ENCODE results near the gene PSMD7.

The PSMD7 gene

DNA sequence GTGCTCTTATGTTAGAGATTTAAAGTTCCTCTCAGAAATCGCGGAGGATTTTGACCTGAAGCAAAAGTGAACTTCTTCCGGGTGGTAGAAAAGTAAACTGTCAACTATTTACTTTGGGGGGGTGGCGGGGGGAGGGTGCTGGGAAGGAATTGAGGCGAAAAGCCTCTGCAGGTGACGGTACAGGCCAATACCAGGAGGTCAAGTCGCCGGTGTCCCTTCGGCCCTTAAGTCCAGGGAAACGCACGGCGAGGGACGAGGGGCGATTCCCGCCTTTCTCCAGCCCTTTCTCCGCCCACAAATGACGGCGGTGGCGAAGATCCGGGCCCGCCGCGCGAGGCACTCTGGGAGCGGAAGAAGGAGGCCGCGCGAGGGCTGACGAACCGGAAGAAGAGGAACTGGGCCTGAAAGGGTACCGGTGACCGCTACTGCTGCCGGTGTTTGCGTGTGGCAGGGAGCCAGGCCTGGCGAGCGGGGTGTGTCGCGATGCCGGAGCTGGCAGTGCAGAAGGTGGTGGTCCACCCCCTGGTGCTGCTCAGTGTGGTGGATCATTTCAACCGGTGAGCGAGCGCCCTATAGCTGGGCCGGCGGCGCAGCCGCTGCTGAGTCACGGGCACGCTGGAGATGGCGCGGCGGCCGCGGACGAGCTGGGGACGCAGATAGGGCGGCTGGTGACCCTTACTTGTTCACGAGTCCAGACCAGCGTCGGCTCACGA, at the start of gene PSMD7:
Gene PSMD7, plus strand, starts transcription at position 383 of the 713 bp plus-strand sequence. Its CDS starts 101 bp downstream, at position 484.
- peak; percentile 94 for DNase-seq (ENCODE audit: low spot score)

DNA sequence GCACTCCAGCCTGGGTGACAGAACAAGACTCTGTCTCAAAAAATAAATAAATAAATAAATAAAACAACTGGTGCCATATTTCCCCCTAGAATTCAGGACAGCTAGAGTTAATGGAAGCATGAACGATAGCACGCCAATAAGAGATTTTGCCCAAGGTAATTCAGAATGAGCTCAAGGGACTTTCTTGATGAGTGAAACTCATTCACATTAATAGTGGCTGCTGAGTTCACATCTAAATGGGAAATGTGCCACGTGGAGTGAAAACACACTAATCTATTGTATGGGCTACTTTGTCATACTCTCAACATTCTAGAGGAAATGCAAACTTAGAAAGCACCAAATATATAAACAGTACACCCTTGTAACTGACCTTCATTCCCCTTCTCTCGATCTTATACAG, 47.4 kb upstream of the PSMD7 start:
- no peak for DNase-seq (ENCODE audit: low spot score)

DNA sequence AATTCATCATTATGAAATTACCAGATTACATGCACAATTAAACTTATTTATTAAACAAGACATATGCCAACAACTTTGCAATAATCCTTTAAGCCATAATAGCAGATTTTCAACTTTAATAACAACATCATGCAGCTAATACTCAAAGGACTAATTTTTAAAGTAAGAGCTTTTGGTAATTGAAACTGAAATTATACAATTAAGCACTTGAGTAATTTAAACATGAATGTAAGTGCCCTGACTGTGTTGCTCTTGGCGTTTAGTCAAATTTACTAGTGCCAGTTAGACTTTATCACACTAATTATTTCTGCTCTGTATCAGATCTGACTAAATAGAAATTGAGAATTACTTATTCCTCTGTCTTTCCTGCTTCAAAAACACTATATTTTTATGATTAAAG, 46.8 kb upstream of the PSMD7 start:
- no peak for DNase-seq (ENCODE audit: low spot score)

DNA sequence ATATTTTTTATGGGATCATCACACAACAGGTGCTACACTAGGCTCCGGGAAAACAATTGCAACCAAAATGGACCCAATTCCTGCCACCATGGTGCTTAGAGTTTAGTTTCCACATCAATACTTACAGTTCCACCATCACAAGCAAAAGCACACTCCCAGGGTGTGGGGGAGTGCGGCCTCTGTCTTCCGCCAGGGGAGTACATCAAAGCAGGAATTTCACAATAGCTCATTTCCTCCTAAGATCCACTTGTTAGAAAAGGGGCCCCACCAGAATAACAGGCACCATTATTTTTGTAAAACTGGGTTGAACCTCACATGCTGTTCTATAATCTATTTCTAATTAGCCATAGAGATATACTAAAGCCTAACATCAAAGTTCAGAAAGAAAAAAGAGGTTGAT, 44.3 kb upstream of the PSMD7 start:
- no peak for DNase-seq (ENCODE audit: low spot score)

DNA sequence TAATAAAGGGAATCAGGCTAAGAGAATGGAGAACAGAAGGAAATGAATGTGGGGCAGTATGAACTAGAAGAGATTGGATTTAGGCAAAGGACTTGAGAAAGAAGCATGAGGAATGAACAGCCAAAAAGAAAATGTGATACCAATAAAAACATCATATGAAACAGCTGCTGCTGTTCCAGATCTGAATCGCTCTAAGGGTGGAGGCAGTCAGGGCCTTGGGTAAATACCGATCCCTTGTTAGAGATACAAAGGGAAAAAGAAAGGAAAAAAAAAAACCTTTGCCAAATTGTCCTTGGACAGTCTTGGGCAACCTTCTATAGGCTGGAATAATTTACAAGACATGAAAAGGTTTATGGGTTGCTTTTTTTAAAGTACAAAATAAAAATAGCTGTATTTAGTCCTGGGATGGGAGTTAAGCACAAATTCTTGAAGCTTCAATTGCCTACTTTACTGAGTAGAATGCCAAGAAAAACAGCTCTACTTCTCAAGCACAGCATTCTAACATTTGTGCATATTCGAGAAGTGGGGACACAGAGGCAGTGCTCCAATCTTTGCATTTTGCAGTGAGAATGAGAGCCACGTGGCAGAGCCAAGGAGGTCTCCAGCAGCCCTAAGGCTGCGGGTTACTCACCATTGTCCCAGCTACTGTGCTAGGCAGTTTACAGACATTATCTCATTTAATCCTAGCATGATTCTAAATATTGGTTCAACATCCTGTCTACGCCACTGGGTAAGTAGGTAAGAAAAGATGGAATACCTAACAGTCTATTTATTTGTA, 43.3 kb upstream of the PSMD7 start:
- no peak for DNase-seq (ENCODE audit: low spot score)

DNA sequence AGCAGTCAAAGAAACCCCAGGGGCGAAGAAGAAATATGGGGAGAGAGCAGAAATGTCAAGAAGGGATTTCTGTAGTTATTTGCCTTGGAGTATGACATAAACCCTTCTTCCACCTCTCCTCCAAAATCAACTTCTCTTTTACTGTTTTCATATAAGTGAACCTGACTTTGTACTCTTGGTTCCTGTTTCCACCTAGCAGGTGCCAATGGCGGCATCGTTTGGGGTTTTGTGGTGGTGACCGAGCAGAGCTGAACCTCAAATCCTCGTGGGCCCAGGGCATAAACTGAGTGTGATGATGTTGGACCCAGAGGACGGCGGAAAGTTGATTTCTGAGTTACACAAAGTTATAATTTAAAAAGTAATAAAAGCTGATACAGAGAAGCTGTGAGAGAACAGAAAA, 39.6 kb upstream of the PSMD7 start:
- no peak for DNase-seq (ENCODE audit: low spot score)

DNA sequence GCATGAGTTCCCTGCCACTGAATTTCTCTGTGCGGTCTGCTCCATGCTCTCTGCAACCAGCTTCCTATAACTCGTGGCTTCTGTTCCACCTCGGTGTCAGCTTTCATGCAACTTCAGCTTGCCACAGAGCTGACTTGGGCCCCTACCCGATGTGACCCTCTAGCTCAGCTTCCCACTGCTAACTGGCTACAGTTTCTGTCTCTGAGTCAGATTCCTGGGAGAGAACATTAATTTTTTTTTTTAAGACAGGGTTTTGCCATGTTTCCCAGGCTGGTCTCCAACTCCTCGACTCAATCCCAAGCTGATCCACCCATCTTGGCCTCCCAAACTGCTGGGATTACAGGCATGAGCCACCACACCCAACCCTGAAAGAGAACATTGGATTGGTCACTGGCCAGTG, 35.5 kb upstream of the PSMD7 start:
- no peak for DNase-seq (ENCODE audit: low spot score)

DNA sequence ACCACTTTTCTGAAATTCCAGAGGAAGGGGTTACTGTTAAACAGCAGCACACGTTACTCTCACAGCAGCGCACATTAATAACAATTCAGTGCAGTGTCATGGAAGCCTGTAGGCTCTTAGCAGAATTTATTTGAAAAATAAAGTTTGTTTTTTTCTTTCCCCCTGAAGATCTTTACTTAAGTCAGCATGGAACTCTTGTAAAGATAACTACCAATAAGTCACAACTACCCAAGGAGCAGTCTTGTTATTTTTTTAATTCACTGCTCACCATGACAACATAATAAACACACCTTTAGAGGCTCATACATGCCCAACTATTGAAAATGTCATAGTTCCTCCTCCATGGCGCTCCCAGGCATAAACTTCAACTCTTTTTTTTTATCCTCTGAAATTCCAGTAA, 31.8 kb upstream of the PSMD7 start:
- no peak for DNase-seq (ENCODE audit: low spot score)

DNA sequence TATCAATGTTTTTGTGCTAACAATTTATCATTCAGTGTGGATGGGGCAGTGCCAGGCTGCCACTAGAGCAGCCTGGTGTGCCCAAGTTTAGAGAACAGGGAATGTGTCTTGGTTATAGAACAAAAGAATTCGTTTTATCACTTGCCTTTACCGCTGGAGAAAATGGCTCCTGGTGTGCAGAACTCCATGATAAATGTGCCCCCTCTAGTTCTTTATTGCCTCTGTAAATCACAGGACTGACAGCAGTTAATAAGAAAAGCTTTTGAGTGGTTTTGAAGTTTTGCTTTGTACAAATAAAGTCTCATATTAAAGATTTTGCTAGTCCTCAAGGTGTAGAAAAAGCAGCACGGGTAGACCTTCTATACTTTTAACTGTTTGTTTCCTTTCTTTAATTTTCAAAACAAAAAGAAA, 28.2 kb upstream of the PSMD7 start:
- no peak for DNase-seq (ENCODE audit: low spot score)

DNA sequence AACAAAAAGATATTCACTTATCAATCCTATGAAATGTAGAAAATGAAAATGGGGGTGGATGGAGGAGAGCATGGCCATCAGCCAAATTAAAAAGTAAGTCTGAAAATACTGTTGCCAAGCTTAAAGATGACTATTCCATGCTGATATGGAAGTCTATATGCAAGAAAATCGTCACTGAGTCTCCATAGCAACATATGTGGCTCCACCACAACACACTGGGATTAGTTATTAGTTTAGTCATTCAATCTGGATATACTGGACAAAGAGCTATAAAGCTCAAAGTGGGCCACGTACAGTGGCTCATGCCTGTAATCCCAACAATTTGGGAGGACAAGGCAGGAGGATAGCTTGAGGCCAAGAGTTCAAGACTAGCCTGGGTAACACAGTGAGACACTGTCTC, 24.7 kb upstream of the PSMD7 start:
- DNase-seq (ENCODE audit: low spot score), result no peak

DNA sequence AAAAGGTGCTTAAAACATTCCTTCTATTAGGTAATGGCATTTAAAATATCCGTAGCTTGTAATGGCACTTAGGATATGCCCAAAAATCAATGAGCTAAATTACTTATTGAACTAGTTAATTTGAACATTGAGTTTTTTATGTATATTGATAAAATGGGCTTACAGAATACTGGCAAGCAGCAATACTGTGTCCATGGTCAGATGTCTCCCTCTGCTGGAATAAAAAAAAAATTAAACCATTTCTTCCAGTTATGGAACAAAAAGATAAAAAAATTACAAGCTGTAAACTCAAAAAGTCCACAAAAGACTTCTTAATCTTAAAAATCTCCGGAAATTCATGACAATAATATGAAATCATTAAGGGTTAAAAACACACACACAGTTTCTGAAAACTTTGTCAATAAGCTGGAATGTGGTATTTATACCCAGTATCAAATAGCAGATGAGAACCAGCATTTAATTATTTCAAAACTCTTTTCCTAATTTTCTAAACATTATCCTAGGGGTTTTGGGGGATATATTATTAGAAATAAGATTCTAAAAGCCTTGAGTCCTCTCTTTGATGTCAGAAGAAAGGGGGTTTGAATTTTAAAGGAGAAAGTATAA, 21.5 kb upstream of the PSMD7 start:
- no peak for DNase-seq (ENCODE audit: low spot score)

DNA sequence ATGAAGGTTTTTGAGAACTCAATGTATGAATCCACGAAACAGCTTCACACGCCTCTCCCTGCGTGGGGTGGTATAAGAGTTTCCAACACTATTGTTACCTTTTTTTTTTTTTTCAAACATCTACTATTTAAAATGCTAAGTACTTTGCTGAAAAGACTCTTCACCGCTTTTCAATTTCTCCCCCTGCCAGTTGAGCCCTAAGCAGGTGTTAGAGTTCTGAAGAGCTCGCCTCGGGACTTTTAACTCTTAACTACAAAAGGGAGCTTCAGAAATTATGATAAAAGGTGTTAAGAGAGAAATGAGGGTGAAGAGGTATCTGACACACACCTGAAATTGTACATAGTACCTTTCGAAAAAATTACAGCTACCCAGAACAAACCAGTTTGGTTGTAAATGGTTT, 20.9 kb upstream of the PSMD7 start:
- no peak for DNase-seq (ENCODE audit: low spot score)

DNA sequence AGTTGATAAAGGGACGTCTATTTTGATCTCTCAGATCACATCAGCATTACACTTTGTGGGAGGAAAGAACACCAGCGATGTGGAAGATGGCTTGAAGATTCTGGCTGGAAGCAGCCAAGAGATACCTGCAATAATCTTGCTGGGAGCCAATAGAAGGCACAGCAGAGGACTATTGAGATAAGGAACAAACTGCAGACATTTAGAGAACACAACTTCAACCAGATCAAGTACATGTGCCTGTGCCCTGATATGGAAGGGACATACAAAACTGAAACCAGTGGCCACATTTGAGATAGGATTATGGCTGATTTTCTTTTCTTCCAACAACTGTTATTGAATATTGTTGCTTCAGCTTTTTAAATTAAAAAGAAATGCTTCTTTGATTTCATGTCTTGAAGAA, 18.6 kb upstream of the PSMD7 start:
- no peak for DNase-seq (ENCODE audit: low spot score)

DNA sequence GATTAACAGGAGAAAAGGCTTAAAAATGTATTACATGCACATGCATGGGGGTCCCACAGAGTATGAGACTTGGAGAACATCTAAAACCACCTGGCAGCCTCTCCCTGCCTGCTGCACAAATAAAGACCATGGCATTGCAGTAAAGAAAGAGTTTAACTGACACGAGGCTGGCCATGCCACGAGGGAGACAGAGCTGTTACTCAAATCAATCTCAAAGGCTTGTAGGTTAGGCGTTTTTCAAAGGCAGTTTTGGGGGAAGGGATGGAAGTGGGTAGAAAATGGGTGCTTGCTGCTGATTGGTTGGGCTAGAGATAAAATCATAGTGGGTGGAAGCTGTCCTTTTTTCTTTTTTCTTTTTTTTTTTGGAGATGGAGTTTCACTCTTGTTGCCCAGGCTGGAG, 17.3 kb upstream of the PSMD7 start:
- no peak for DNase-seq (ENCODE audit: low spot score)

DNA sequence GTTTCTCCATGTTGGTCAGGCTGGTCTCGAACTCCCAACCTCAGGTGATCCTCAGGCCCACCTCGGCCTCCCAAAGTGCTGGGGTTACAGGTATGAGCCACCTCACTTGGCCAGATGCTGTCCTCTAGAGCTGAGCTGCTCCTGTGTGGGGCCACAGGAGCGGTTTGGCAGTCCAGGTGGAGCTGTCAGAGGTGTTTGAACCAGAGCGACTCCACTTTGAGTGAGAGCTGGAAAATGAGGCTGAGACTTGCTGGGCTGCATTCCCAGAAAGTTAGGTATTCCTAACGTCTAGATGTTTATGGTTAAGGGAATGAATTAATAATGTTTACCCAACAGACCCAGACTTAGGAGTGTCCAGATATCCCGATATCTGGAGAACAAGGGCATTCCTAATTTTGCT, 16.8 kb upstream of the PSMD7 start:
- DNase-seq (ENCODE audit: low spot score), result no peak

DNA sequence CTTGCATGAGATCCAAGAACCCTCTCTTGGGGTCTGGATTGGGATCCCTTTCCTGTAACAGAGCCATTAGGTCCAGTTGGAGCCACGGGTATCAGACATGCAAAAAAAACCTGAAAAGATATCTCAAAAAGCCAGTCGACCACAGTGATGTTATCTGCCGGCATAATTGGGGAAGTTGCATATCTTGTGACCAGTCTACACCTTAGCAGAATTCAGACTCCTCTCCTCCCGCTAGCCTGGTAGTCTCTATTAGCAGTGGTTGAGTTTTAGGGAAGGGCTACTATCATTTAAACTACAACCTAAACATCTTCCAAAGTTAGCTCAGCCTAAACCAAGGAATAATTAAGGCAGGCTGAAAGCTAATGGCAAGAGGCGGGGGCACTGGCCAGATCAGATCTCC, 16.2 kb upstream of the PSMD7 start:
- no peak for DNase-seq (ENCODE audit: low spot score)

DNA sequence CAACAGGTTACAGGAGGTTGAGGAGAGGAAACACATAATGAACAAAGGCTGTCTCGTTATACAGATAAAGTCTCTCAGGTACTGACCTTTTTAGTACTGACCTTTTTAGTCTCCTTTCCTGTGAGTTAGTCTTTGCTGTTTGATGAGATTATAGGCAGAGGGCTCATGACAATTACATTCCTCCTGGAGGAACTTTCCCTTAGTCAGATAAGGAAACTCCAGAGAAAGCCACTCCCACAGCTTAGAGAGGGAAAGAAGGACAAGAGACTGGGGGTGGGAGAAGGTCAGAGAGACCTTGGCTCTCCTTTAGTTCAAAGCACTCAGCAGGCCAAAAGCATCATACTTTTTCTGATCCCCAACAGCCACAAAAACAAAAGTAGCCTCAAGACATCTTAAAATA, 15.3 kb upstream of the PSMD7 start:
- no peak for DNase-seq (ENCODE audit: low spot score)

DNA sequence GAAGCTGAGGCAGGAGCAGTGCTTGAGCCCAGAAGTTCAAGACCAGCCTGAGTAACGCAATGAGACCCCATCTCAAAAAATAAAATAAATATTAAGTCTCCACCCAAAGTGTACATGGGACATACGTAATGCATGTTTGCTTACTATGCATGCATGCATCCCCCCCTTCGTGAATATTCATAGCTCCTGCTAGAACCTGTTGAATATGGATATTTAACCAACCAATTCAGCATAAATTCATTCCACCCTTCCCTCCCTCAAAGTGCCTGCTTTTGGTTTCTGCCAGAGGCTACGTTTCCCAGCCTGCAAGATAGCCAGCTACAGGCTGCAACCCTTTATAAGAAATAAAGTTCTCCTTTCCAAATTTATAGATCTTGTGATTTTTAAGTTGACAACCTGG, 12.9 kb upstream of the PSMD7 start:
- DNase-seq (ENCODE audit: low spot score), result no peak

DNA sequence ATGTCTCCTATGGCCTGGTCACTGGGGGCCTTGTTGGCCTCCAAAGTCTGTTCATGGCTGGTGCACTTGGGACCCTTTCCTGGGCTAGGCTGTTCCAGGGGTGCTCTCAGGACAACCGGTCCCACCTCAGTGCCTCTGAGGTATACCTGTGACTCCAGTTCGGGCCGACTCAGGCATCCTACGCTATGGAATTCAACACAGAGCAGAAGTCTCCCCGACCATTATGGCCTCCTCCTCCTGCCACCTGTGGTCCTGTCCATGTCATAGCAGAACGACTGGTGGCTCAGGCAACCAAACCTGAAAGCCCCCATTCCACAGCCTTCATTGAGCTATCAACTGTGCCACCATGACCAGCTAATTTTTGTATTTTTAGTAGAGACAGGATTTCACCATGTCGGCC, 8.5 kb upstream of the PSMD7 start:
- DNase-seq (ENCODE audit: low spot score), result no peak

DNA sequence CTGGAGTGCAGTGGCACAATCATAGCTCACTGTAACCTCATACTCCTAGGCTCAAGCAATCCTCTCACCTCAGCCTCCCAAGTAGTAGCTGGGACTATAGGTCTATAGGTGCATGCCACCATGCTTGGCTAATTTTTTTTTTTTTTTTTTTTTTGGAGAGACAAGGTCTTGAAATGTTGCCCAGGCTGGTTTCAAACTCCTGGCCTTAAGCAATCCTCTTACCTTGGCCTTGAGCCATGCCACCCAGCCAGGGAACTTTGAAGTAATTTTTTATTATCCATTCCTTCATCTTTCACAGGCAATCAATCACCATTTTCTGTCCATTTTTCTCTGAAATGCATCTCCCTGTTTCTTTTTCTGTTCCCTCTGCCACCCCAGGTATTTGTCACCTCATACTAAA, 6.3 kb upstream of the PSMD7 start:
- DNase-seq (ENCODE audit: low spot score), result no peak

DNA sequence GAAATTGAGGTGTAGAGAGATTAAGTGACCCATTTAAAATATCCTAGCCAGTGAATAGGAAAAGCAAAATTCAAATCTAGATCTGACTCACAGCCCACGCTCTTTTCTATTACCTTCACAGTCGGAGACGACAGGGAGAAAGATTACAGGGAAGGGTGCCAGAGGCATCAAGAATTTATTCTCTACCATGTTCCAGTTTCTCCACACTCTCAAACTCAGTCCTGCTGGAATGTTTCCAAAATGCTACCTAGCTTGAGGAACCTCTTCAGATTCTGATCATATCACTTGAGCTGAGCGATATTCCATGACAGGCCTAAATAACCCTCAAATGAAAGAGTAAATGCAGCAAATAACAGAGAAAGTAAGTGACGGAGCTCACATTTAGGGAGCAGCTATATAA, 5.4 kb upstream of the PSMD7 start:
- no peak for DNase-seq (ENCODE audit: low spot score)

DNA sequence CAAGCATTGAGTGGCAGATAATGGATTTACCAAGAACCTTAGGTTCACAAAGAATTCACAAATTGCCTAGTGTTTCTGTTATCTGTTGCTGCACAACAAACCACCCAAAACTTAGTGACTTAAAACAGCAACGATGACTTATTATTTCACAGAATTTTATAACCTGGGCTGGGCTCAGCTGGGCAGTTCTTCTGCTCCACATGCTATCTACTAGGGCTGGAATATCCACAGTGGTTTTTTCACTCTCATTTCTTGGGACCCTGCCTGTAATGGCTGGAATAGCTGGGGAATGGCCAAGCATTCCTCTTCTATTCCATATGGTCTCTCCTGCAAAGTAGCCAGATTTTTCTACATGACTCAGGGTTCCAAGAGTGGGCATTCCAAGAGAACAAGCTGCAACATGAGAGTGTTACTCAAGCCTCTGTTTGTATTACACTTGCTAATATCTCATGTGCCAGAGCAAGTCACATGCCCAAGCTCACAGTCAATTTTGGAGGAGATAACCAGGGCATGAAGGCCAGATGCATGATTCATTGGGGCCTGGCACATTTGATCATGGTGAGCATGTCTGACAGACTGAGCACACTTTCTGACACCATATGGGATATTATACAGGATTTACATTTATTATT, 4.9 kb upstream of the PSMD7 start:
- no peak for DNase-seq (ENCODE audit: low spot score)

DNA sequence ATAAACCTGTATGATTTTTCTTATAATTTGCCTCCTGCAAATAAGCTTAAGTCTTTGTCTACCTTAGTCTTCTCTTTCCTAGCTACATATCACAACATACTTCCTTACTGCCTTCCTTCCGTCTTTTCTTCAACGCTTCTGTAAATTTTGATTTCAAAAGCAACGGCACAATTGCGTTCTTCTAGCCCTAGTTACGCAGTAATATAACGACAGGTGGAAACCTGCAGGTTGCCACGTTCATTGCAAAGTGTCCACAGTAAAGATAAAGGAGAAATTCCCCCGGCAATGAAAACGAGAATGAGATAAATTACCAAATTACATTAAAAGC, 546 bp upstream of the PSMD7 start:
- DNase-seq (ENCODE audit: low spot score), result no peak

Data from left forelimb (tissue), 1 donor.